GM18526 (cell line): Measurements from ENCODE around the gene PRDM16.

ENCODE experiments used
- POLR2A ChIP-seq: IDR thresholded peaks from 3 replicates; pipeline ENCODE4 v1.6.1; 2011; ENCODE audit not compliant: insufficient read length; ENCODE audit errors: extremely low read depth

PRDM16 gene

GRCh38 chr1:3461238-3461933 is 392.4 kb downstream of the PRDM16 start:
- no peak for TF ChIP-seq POLR2A

GRCh38 chr1:3461934-3462275 is 392.9 kb downstream of the PRDM16 start:
- no peak for TF ChIP-seq POLR2A

GRCh38 chr1:3462356-3463012 is 393.5 kb downstream of the PRDM16 start:
- TF ChIP-seq POLR2A, result no peak

GRCh38 chr1:3463013-3463385 is 394.0 kb downstream of the PRDM16 start:
- no peak for TF ChIP-seq POLR2A

GRCh38 chr1:3463408-3463863 is 394.4 kb downstream of the PRDM16 start:
- no peak for TF ChIP-seq POLR2A

- no peak for TF ChIP-seq POLR2A
Observed at GRCh38 chr1:3463891-3464648, 395.1 kb downstream of the PRDM16 start.

GRCh38 chr1:3464649-3465025 is 395.6 kb downstream of the PRDM16 start:
- no peak for TF ChIP-seq POLR2A

- no peak for TF ChIP-seq POLR2A
Observed at GRCh38 chr1:3465091-3465934, 396.3 kb downstream of the PRDM16 start.

GRCh38 chr1:3465935-3466321 is 396.9 kb downstream of the PRDM16 start:
- TF ChIP-seq POLR2A, result no peak

GRCh38 chr1:3466366-3467075 is 397.5 kb downstream of the PRDM16 start:
- no peak for TF ChIP-seq POLR2A

GRCh38 chr1:3467096-3468036 is 398.4 kb downstream of the PRDM16 start:
- TF ChIP-seq POLR2A, result no peak

GRCh38 chr1:3468236-3469103 is 399.5 kb downstream of the PRDM16 start:
- TF ChIP-seq POLR2A, result no peak
